HL-60 (cell line): ENCODE measurements around the gene SLC35D2.
A peak's percentile ranks its signal among the peaks of the same experiment; 100 is the strongest.

Experiments used
- GABPA ChIP-seq: IDR thresholded peaks from 2 replicates; pipeline ENCODE4 v1.6.1; 2012; ENCODE audit warnings: low read depth
- POLR2AphosphoS5 ChIP-seq: IDR thresholded peaks from 2 replicates; pipeline ENCODE4 v1.6.1; 2012; ENCODE audit warnings: low read depth
- TF ChIP-seq, protein P1 (sequence below): IDR thresholded peaks from one replicate; pipeline ENCODE4 v1.5.1; 2011; ENCODE audit warnings: low read length, control low read depth, inconsistent platforms; ENCODE audit not compliant: insufficient read depth
- TF ChIP-seq, protein P2 (sequence below): IDR thresholded peaks from 2 replicates; pipeline ENCODE4 v1.6.1; 2012; ENCODE audit warnings: low read depth; ENCODE audit not compliant: insufficient replicate concordance

DNA sequence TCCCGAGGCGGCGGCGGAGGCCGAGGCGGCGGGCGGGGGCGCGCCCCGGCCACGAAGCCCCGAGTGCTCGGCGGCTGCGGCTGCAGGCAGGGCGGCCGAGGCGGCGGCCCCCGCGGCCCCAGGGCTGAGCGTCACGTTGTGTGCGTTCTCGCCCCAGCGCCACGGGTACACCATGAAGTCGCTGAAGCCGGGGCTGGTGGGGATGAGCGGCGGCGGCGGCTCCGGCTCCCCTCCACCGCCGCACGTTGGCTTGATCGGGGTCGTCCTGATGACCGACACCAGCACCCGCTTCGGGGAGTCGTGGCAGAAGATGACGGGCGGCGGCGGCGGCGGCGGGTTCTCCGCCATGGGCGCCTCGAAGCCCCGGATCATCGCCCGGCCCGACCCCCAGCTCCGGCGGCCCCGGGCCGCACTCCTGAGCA, 34.2 kb upstream of the SLC35D2 start:
- TF ChIP-seq POLR2AphosphoS5 (0 out of 2 replicates have a peak, but pooled peaks have one; percentile 18), GABPA (no peak)
- TF ChIP-seq, protein P1, sequence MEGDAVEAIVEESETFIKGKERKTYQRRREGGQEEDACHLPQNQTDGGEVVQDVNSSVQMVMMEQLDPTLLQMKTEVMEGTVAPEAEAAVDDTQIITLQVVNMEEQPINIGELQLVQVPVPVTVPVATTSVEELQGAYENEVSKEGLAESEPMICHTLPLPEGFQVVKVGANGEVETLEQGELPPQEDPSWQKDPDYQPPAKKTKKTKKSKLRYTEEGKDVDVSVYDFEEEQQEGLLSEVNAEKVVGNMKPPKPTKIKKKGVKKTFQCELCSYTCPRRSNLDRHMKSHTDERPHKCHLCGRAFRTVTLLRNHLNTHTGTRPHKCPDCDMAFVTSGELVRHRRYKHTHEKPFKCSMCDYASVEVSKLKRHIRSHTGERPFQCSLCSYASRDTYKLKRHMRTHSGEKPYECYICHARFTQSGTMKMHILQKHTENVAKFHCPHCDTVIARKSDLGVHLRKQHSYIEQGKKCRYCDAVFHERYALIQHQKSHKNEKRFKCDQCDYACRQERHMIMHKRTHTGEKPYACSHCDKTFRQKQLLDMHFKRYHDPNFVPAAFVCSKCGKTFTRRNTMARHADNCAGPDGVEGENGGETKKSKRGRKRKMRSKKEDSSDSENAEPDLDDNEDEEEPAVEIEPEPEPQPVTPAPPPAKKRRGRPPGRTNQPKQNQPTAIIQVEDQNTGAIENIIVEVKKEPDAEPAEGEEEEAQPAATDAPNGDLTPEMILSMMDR: no peak
- TF ChIP-seq, protein P2, sequence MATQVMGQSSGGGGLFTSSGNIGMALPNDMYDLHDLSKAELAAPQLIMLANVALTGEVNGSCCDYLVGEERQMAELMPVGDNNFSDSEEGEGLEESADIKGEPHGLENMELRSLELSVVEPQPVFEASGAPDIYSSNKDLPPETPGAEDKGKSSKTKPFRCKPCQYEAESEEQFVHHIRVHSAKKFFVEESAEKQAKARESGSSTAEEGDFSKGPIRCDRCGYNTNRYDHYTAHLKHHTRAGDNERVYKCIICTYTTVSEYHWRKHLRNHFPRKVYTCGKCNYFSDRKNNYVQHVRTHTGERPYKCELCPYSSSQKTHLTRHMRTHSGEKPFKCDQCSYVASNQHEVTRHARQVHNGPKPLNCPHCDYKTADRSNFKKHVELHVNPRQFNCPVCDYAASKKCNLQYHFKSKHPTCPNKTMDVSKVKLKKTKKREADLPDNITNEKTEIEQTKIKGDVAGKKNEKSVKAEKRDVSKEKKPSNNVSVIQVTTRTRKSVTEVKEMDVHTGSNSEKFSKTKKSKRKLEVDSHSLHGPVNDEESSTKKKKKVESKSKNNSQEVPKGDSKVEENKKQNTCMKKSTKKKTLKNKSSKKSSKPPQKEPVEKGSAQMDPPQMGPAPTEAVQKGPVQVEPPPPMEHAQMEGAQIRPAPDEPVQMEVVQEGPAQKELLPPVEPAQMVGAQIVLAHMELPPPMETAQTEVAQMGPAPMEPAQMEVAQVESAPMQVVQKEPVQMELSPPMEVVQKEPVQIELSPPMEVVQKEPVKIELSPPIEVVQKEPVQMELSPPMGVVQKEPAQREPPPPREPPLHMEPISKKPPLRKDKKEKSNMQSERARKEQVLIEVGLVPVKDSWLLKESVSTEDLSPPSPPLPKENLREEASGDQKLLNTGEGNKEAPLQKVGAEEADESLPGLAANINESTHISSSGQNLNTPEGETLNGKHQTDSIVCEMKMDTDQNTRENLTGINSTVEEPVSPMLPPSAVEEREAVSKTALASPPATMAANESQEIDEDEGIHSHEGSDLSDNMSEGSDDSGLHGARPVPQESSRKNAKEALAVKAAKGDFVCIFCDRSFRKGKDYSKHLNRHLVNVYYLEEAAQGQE: no peak
